ENCODE results near the gene PLEKHN1. TPM values are rescaled to one million over a fixed set of nuclear protein-coding genes. Genes with fewer than 3 reads are reported as not detected.
"Not testable (repeated sequence)": the region's sequence is repeated elsewhere in the genome, so short reads cannot be mapped to it uniquely, and the experiment has no call there.

The PLEKHN1 gene
- total RNA-seq, 1 experiment from 2014 or later: 0.04 TPM

DNA sequence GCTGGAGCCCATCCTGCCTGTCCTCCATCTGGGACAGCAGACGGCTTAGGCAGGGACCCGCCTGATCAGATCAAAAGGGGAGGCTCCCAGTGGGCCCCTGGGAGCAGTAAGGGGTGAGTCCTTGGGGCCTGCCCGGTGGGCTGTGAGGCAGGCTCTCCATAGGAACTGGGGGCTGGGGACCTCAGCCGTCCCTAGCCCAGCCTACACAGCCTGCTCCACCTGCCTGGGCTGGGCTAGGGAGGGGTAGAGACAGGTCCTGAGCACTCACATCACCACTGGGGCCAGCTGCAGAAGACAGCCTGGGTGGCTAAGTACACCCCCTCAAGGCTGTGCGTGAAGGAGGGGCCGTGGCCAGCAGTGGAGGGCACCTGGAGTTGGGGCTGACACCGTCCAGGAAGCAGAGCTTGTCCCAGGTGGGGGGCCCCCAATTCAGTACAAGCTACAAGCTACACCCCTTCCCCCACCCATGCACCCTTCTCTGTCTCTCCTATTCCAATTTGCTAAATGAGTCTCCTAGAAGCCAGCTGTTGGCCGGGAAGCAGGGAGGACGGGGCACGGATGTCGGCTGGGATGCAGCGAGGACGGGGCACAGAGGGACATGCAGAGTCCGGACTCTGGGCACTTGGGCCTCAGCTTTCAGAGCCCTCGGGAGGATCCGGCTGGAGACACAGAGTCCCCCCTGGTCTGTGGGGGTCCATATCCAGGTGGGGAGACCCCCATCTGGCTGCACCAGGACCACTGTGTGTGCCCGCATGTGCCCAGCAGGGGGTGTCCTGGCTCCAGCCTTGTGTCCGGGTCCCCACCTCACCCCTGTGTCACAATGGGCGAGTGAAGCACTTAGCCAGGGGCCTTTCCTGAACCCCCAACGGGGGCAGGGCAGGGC is 48.8 kb downstream of the PLEKHN1 start:
- no peaks in the 10 kb centered on the region for H3K36me3 ChIP-seq
- H3K27ac ChIP-seq: no peak overlapping the region
- no peaks in the 10 kb centered on the region for H3K27me3 ChIP-seq
- peak; percentile 61 to 63 for DNase-seq
- peaks cover 5% of the 10 kb centered on the region; the same call in 1 of the 2 replicates for H3K4me1 ChIP-seq
- H3K9me3 ChIP-seq (replicated peaks): no peaks in the 10 kb centered on the region
- no peak overlapping the region for H3K4me3 ChIP-seq

DNA sequence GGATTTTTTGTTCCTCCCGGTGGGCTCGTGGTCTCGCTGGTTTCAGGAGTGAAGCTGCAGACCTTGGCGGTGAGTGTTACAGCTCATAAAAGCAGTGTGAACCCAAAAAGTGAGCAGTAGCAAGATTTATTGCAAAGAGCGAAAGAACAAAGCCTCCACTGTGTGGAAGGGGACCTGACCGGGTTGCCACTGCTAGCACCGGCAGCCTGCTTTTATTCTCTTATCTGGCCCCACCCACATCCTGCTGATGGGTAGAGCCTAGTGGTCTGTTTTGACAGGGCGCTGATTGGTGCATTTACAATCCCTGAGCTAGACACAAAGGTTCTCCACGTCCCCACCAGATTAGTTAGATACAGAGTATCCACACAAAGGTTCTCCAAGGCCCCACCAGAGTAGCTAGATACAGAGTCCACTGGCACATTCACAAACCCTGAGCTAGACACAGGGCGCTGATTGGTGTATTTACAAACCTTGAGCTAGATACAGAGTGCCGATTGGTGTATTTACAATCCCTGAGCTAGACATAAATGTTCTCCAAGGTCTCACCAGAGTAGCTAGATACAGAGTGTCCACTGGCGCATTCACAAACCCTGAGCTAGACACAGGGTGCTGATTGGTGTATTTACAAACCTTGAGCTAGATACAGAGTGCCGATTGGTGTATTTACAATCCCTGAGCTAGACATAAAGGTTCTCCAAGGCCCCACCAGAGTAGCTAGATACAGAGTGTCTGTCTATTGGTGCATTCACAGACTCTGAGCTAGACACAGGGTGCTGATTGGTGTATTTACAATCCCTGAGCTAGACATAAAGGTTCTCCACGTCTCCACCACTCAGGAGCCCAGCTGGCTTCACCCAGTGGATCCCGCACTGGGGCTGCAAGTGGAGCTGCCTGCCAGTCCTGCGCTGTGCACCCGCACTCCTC is 51.4 kb downstream of the PLEKHN1 start:
- peaks cover 15% of the 10 kb centered on the region; the same call in 1 of the 2 replicates for H3K4me1 ChIP-seq
- not testable (repeated sequence) for H3K4me3 ChIP-seq; H3K9me3 ChIP-seq (replicated peaks); DNase-seq; H3K36me3 ChIP-seq; H3K27ac ChIP-seq; H3K27me3 ChIP-seq

DNA sequence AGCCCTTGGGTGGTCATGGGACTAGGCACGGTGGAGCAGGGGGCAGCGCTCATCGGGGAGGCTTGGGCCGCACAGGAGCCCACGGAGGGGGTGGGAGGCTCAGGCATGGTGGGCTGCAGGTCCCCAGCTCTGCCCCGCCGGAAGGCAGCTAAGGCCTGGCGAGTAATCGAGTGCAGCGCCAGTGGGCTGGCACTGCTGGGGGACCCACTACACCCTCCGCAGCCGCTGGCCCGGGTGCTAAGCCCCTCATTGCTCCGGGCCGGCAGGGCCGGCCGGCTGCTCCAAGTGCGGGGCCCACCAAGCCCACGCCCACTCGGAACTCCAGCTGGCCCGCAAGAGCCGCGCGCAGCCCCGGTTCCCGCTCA is 52.0 kb downstream of the PLEKHN1 start:
- peaks cover 15% of the 10 kb centered on the region; the same call in 1 of the 2 replicates for H3K4me1 ChIP-seq
- H3K27ac ChIP-seq; DNase-seq; H3K36me3 ChIP-seq; H3K9me3 ChIP-seq (replicated peaks); H3K27me3 ChIP-seq; H3K4me3 ChIP-seq: not testable (repeated sequence)

DNA sequence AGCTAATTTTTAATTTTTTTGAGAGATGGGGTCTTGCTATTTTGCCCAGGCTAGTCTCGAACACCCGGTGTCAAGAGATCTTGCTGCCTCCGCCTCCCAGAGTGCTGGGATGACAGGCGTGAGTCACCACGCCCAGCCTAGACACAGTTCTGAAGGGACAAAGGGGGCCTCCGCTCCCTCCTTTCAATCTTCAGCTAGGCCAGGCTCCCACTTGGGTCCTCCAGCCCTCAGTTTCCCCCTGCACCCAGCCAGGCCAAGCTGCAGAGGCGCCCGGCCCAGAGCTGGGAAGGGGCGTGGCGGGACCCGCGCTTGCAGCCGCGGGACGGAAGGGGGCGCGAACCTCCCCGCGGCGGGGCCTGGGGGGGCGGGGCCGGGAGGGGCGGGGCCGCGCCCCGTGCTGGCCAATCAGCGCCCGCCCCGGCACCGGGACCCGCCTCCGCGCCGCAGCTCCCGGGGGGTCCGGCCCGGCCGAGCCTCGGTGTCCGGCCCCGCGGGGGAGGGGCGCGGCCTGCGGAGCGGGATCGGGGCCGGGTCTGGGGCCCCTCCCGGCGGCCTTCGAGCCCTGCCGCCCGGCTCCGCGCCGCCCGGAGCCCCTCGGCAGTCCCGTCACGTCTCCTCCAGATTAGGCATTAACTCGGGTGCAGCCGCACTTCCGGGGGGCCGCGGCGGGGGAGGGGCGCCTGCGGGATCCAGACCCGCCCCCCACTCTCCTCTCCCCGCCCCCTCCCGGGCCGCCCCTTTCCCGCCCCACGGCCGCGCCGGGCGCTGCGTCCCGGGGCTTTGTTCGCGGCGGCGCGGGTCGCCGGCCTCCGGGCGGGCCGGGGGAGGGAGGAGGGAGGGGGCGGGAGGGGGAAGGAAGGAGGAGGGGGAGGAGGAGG is 53.1 kb downstream of the PLEKHN1 start:
- H3K9me3 ChIP-seq (replicated peaks): no peaks in the 10 kb centered on the region
- DNase-seq: peak; percentile 76 to 87
- H3K4me1 ChIP-seq: peaks cover 12% of the 10 kb centered on the region; the same call in 1 of the 2 replicates
- no peak overlapping the region for H3K27ac ChIP-seq
- no peaks in the 10 kb centered on the region for H3K36me3 ChIP-seq
- no peaks in the 10 kb centered on the region for H3K27me3 ChIP-seq
- H3K4me3 ChIP-seq: peak overlapping the region; percentile 57

DNA sequence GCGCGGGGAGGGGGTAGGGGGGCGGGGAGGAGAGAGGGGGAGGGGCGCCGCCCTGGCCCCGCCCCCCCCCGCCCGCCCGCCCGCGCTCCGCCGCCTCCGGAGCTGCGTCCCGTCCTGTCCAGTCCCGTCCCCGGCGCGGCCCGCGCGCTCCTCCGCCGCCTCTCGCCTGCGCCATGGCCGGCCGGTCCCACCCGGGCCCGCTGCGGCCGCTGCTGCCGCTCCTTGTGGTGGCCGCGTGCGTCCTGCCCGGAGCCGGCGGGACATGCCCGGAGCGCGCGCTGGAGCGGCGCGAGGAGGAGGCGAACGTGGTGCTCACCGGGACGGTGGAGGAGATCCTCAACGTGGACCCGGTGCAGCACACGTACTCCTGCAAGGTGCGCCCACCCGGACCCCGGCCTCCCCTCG is 53.7 kb downstream of the PLEKHN1 start, which contains the start of gene AGRN:
Gene AGRN, plus strand, starts transcription at position 121 of the 405 bp plus-strand sequence. Its CDS starts 53 bp downstream, at position 174.
- no peaks in the 10 kb centered on the region for H3K36me3 ChIP-seq
- H3K9me3 ChIP-seq (replicated peaks): no peaks in the 10 kb centered on the region
- no peaks in the 10 kb centered on the region for H3K27me3 ChIP-seq
- H3K27ac ChIP-seq: no peak within 1 kb of the TSS
- DNase-seq: no peak
- H3K4me1 ChIP-seq: peaks cover 12% of the 10 kb centered on the region; the same call in 1 of the 2 replicates
- peak within 1 kb of the TSS; percentile 65 for H3K4me3 ChIP-seq

DNA sequence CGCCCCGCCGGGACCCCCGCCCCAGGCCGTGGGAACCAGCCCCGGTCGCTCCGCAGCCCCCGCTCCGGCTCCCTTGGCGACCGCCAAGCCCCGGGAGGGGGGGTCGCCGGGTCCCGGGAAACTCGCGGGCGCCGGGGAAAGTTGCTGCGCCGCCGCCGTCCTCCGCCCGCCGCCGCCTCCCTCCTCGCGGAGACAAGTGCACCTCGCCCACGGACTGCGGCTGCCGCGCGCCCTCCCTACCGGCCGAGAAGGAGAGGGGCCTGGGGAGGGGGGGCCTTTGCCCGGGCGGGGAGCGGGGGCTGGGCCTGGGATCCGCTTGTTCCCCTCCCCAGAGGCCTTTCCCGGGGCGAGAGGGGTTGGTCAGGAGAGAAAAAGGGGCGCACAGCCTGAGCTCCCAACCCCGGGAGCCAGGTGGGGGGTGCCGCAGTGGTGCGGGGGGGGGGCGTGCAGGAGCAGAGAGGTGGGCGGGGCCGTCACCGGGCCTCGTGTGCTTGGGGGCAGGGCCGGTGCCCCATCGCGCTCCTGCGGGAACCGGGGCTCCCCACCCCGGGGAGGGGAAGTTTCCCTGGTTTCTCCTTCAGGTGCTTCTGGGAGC is 54.2 kb downstream of the PLEKHN1 start:
- no peaks in the 10 kb centered on the region for H3K27me3 ChIP-seq
- no peaks in the 10 kb centered on the region for H3K9me3 ChIP-seq (replicated peaks)
- H3K4me1 ChIP-seq: peaks cover 11% of the 10 kb centered on the region; the same call in 1 of the 2 replicates
- H3K36me3 ChIP-seq: no peaks in the 10 kb centered on the region
- no peak for DNase-seq
- no peak overlapping the region for H3K27ac ChIP-seq
- peak overlapping the region; percentile 65 for H3K4me3 ChIP-seq

DNA sequence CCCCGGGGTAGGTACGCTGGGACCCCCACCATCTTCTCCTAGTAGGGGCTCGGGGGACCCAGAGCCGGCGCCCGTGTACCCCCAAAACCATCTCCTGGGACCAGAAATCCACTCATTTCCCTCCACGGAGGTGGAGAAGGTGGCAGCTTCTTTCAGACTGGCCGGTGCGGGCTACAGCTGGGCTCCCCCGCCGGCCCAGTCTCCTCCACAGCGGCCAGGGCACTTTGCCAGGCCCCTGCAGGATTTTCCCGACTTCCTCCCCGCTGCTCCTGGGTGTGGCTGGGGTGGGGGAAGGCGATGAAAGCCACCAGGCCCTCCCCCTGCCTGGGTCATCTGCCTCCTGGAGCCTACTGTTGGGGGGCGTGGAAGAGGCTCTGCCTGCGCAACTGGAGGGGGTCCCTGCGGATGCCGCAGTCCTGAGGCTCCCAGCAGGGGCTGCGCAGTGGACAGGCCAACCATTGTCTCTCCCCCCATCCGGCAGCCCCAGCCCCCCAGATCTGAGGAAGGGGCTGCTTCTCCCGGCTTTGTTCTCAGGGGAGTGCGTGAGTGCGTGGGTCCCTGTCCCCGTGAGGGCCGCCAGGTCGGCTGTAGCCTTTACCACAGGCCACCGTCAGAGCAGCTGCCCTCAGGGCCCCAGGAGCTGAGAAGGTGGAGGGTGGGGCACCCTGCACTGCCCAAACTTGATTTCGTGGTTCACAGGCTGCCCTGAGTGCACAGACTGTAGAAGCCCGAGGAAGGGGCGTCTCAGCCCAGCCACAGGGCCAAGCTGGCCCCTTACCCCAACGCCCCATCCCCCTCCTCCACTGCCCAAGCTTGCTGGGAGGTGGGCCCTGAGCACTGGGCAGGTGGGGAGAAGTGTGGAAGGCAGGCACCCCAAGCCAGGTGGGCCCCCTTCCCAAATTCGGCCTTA is 55.0 kb downstream of the PLEKHN1 start:
- Histone ChIP-seq H3K4me3 (peak overlapping the region; percentile 65), H3K4me1 (peaks cover 10% of the 10 kb centered on the region; the same call in 1 of the 2 replicates), H3K36me3 (no peaks in the 10 kb centered on the region), H3K27ac (no peak overlapping the region), H3K9me3 (replicated peaks) (no peaks in the 10 kb centered on the region), H3K27me3 (no peaks in the 10 kb centered on the region)
- DNase-seq: peak; percentile 83 to 84

DNA sequence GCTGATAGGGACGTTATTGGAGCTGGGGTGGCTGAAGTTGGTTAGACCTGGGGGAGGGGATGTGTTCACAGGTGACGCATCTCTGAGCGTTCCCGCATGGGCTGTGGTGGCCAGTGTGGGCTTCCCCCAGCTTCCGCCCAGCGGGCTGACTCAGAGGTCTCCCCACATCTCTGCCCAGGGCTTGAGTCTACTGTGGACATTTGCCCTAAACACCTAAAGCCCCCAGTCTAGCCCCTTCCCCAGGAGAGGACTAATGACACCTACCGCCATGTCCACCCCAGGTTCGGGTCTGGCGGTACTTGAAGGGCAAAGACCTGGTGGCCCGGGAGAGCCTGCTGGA is 55.6 kb downstream of the PLEKHN1 start:
- Histone ChIP-seq H3K9me3 (replicated peaks) (no peaks in the 10 kb centered on the region), H3K27me3 (no peaks in the 10 kb centered on the region), H3K4me1 (peaks cover 10% of the 10 kb centered on the region; the same call in 1 of the 2 replicates), H3K4me3 (no peak overlapping the region), H3K27ac (no peak overlapping the region), H3K36me3 (no peaks in the 10 kb centered on the region)
- DNase-seq: no peak

DNA sequence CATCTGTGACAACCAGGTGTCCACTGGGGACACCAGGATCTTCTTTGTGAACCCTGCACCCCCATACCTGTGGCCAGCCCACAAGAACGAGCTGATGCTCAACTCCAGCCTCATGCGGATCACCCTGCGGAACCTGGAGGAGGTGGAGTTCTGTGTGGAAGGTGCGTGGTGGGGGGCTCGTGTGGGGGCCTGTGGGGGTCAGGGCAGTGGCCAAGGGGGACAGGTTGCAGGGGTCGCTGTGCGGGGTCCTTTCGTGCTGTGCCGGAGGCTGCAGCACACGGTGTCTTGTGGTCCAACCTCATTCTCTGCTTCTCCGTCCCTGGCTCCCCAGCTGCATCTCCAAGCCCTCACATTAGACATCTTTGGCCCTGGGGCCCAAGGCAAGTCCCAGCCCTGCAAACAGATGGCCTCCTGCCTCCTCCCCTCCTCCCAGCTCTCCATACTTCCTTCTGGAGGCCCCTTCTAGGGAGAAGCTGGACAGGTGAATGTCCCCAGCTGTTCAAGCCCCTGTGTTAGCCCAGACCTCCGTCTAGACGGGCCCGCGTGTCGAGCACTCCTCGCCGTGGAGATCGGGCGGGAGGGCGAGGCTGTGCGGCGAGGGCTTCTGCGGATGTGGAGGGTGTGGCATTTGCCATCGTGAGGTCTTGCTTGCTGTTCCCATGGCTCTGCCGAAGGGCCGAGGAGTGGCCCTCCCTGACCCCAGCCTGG is 56.2 kb downstream of the PLEKHN1 start:
- H3K36me3 ChIP-seq: no peaks in the 10 kb centered on the region
- no peak overlapping the region for H3K27ac ChIP-seq
- no peaks in the 10 kb centered on the region for H3K27me3 ChIP-seq
- no peaks in the 10 kb centered on the region for H3K9me3 ChIP-seq (replicated peaks)
- H3K4me1 ChIP-seq: peaks cover 10% of the 10 kb centered on the region; the same call in 1 of the 2 replicates
- H3K4me3 ChIP-seq: no peak overlapping the region
- DNase-seq: no peak

DNA sequence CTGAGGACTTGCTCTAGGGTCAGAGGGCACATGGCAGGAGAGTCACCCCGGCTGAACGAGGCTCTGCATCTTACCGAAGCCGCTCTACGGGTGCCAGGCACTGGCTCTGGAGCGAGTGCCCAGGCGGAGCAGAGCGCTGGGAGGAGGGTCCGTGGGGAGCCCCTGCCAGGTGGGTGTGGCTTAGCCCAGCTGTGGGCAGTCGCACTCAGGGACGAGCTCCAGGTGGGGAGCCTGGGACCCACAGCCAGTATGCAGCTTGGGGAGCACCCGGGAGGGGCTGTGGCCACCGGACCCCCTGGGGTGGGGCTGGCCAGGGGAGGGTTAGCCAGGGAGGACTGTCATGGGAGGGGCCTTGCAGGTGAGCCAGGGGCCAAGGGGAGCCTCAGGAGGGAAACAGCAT is 57.4 kb downstream of the PLEKHN1 start:
- no peaks in the 10 kb centered on the region for H3K27me3 ChIP-seq
- DNase-seq: no peak

DNA sequence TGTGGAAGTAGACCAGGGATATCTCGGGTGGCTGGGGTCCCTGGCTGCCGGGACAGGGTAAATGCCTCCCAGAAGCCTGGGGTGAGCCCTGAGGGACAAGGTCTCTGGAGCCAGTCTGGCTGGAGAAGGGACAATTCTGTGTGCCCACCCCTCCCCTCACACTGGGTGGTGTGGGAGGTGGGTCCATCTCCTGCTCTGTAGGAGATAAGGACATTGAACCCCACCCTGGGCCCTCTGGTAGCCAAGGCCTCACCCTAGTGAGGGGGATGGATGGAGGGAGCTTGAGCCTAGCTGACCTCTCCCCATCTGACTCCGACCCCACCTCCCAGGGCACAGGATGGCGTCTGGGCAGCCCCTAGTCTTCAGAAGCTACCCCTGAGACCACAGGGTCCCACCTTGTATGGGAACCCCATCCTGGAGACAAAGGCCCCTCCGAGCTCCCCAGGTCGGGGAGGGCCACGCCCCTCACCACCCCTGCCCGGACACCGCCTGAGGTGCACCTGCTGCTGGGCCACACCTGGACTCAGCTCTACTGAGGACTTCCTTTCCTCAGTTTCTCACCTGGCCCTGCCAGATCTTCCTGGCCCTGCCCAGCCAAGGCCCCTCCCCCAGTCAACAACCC is 58.0 kb downstream of the PLEKHN1 start:
- Histone ChIP-seq H3K4me1 (peaks cover 10% of the 10 kb centered on the region; the same call in 1 of the 2 replicates), H3K4me3 (no peak overlapping the region), H3K36me3 (no peaks in the 10 kb centered on the region), H3K27ac (no peak overlapping the region), H3K27me3 (no peaks in the 10 kb centered on the region), H3K9me3 (replicated peaks) (no peaks in the 10 kb centered on the region)
- no peak for DNase-seq

More for the DNA sequence above, 57.4 kb downstream of the PLEKHN1 start:
- Histone ChIP-seq H3K36me3 (no peaks in the 10 kb centered on the region), H3K4me3 (no peak overlapping the region), H3K27ac (no peak overlapping the region), H3K4me1 (peaks cover 10% of the 10 kb centered on the region; the same call in 1 of the 2 replicates), H3K9me3 (replicated peaks) (no peaks in the 10 kb centered on the region)

Measured in SJCRH30 (cell line).